ENCODE data around the gene TP63.

The TP63 gene

GRCh38 chr3:189688262-189688661 lies 57.1 kb downstream of the TP63 start:
- ATAC-seq, result no peak
- TF ChIP-seq TOX (CRISPR knock-in tag; IDR thresholded peaks at IDR 0.05; ENCODE audit: borderline replicate concordance) (no peak), TSHZ2 (CRISPR knock-in tag; IDR thresholded peaks at IDR 0.05) (no peak), CREB5 (CRISPR knock-in tag; IDR thresholded peaks at IDR 0.05; ENCODE audit: low read depth) (no peak), RARB (CRISPR knock-in tag; IDR thresholded peaks at IDR 0.05) (no peak), PPARA (CRISPR knock-in tag; IDR thresholded peaks at IDR 0.05; ENCODE audit: borderline replicate concordance) (no peak), ESRRG (CRISPR knock-in tag; IDR thresholded peaks at IDR 0.05) (no peak), ISL1 (CRISPR knock-in tag; IDR thresholded peaks at IDR 0.05) (no peak), ZNF8 (CRISPR knock-in tag; IDR thresholded peaks at IDR 0.05) (no peak), BACH2 (CRISPR knock-in tag; IDR thresholded peaks at IDR 0.05; ENCODE audit: borderline replicate concordance) (no peak)

- ATAC-seq, result no peak
- TF ChIP-seq ZFP30 (CRISPR knock-in tag; IDR thresholded peaks at IDR 0.05) (no peak), ZNF565 (CRISPR knock-in tag; conservative IDR thresholded peaks at IDR 0.05; ENCODE audit: low read depth) (no peak), ZC3H10 (CRISPR knock-in tag; IDR thresholded peaks at IDR 0.05) (no peak), CREB5 (CRISPR knock-in tag; IDR thresholded peaks at IDR 0.05; ENCODE audit: low read depth) (no peak), TSHZ2 (CRISPR knock-in tag; IDR thresholded peaks at IDR 0.05) (no peak), SNAI2 (CRISPR knock-in tag; IDR thresholded peaks at IDR 0.05) (no peak), OSR1 (CRISPR knock-in tag; IDR thresholded peaks at IDR 0.05) (no peak), PATZ1 (CRISPR knock-in tag; IDR thresholded peaks at IDR 0.05; ENCODE audit: borderline replicate concordance) (no peak), TCF4 (CRISPR knock-in tag; IDR thresholded peaks at IDR 0.05; ENCODE audit: borderline replicate concordance) (no peak), RARB (CRISPR knock-in tag; IDR thresholded peaks at IDR 0.05) (no peak), ZNF8 (CRISPR knock-in tag; IDR thresholded peaks at IDR 0.05) (no peak), CSDC2 (CRISPR knock-in tag; IDR thresholded peaks at IDR 0.05) (no peak), TOX (CRISPR knock-in tag; IDR thresholded peaks at IDR 0.05; ENCODE audit: borderline replicate concordance) (no peak), PPARA (CRISPR knock-in tag; IDR thresholded peaks at IDR 0.05; ENCODE audit: borderline replicate concordance) (no peak), ESRRG (CRISPR knock-in tag; IDR thresholded peaks at IDR 0.05) (no peak)
Measured at GRCh38 chr3:189689625-189690024, 58.4 kb downstream of the TP63 start.

- TF ChIP-seq ZNF70 (CRISPR knock-in tag; IDR thresholded peaks at IDR 0.05) (no peak), OSR1 (CRISPR knock-in tag; IDR thresholded peaks at IDR 0.05) (no peak), CREB5 (CRISPR knock-in tag; IDR thresholded peaks at IDR 0.05; ENCODE audit: low read depth) (no peak), TOX (CRISPR knock-in tag; IDR thresholded peaks at IDR 0.05; ENCODE audit: borderline replicate concordance) (no peak), RARB (CRISPR knock-in tag; IDR thresholded peaks at IDR 0.05) (no peak), ISL1 (CRISPR knock-in tag; IDR thresholded peaks at IDR 0.05) (no peak), GLIS3 (CRISPR knock-in tag; IDR thresholded peaks at IDR 0.05) (no peak), ZFP30 (CRISPR knock-in tag; IDR thresholded peaks at IDR 0.05) (no peak), SNAI2 (CRISPR knock-in tag; IDR thresholded peaks at IDR 0.05) (no peak), PATZ1 (CRISPR knock-in tag; IDR thresholded peaks at IDR 0.05; ENCODE audit: borderline replicate concordance) (no peak), PPARA (CRISPR knock-in tag; IDR thresholded peaks at IDR 0.05; ENCODE audit: borderline replicate concordance) (no peak)
- no peak for ATAC-seq
Measured at GRCh38 chr3:189690237-189690636, 59.0 kb downstream of the TP63 start.

Data from SK-N-SH treated with all-trans-retinoic acid at 6 μM for 48 hours (cell line).